H9 (cell line): ENCODE measurements around the gene NRP1. TPM values are rescaled to one million over a fixed set of nuclear protein-coding genes. Genes with fewer than 3 reads are reported as not detected.

ENCODE experiments used
- DNase-seq: peaks from one replicate; pipeline ENCODE4 v3.0.0-alpha.2; 2017
- H2AFZ ChIP-seq: one replicate; pipeline ENCODE4 v1.6.1; 2013; ENCODE audit warnings: mild to moderate bottlenecking, low read length, control low read depth, moderate library complexity
- H2AK5ac ChIP-seq: 2 replicates; pipeline ENCODE4 v1.6.1; 2013; ENCODE audit warnings: low read length, control low read depth, mixed read lengths; ENCODE audit not compliant: insufficient read length
- H2BK120ac ChIP-seq: one replicate; pipeline ENCODE4 v1.6.1; 2013; ENCODE audit warnings: low read depth, mild to moderate bottlenecking, low read length, control low read depth, inconsistent platforms; ENCODE audit not compliant: poor library complexity, severe bottlenecking
- H2BK12ac ChIP-seq: 2 replicates; pipeline ENCODE4 v1.6.1; 2013; ENCODE audit warnings: low read length, control low read depth, mixed read lengths, low read depth; ENCODE audit not compliant: insufficient read length
- H2BK15ac ChIP-seq: 2 replicates; pipeline ENCODE4 v1.6.1; 2013; ENCODE audit warnings: low read depth, low read length, control low read depth
- H2BK20ac ChIP-seq: one replicate; pipeline ENCODE4 v1.6.1; 2013; ENCODE audit warnings: low read depth, mild to moderate bottlenecking, low read length, control low read depth, inconsistent platforms; ENCODE audit not compliant: poor library complexity, severe bottlenecking
- H2BK5ac ChIP-seq: 2 replicates; pipeline ENCODE4 v1.6.1; 2013; ENCODE audit warnings: low read length, control low read depth, mixed read lengths; ENCODE audit not compliant: insufficient read length
- H3K14ac ChIP-seq: 2 replicates; pipeline ENCODE4 v1.6.1; 2013; ENCODE audit warnings: low read length, control low read depth; ENCODE audit not compliant: insufficient read depth
- H3K18ac ChIP-seq: 2 replicates; pipeline ENCODE4 v1.6.1; 2013; ENCODE audit warnings: low read depth, mild to moderate bottlenecking, mixed read lengths, low read length, control low read depth; ENCODE audit not compliant: insufficient read length
- H3K23ac ChIP-seq: 2 replicates; pipeline ENCODE4 v1.6.1; 2013; ENCODE audit warnings: low read length, control low read depth, mixed read lengths, low read depth; ENCODE audit not compliant: insufficient read length
- H3K23me2 ChIP-seq: 2 replicates; pipeline ENCODE4 v1.6.1; 2013; ENCODE audit warnings: low read depth, mild to moderate bottlenecking, mixed read lengths, low read length, control low read depth; ENCODE audit not compliant: insufficient read length, poor library complexity, severe bottlenecking
- H3K27ac ChIP-seq: 2 replicates; pipeline ENCODE4 v1.5.1; 2013; ENCODE audit warnings: low read length, control low read depth, mixed read lengths, low read depth; ENCODE audit not compliant: insufficient read length
- H3K27me3 ChIP-seq: 2 replicates; pipeline ENCODE4 v1.6.1; 2013; ENCODE audit warnings: low read length, control low read depth, inconsistent platforms; ENCODE audit not compliant: insufficient read depth
- H3K4ac ChIP-seq: 2 replicates; pipeline ENCODE4 v1.6.1; 2013; ENCODE audit warnings: low read depth, mild to moderate bottlenecking, control low read depth, inconsistent platforms, low read length, moderate library complexity
- H3K4me1 ChIP-seq: 2 replicates; pipeline ENCODE4 v1.6.1; 2013; ENCODE audit warnings: low read length, control low read depth, inconsistent platforms; ENCODE audit not compliant: insufficient read depth
- H3K4me2 ChIP-seq: 2 replicates; pipeline ENCODE4 v1.6.1; 2013; ENCODE audit warnings: low read length, control low read depth, mixed read lengths; ENCODE audit not compliant: insufficient read length, insufficient read depth
- H3K56ac ChIP-seq: 2 replicates; pipeline ENCODE4 v1.6.1; 2013; ENCODE audit warnings: low read depth, mild to moderate bottlenecking, mixed read lengths, low read length, control low read depth; ENCODE audit not compliant: insufficient read length
- H3K79me1 ChIP-seq: 2 replicates; pipeline ENCODE4 v1.6.1; 2013; ENCODE audit warnings: low read depth, mild to moderate bottlenecking, moderate library complexity, low read length, control low read depth, inconsistent platforms; ENCODE audit not compliant: insufficient read depth, poor library complexity, severe bottlenecking
- H3K79me2 ChIP-seq: 2 replicates; pipeline ENCODE4 v1.6.1; 2013; ENCODE audit warnings: low read length, control low read depth, inconsistent platforms; ENCODE audit not compliant: insufficient read depth
- H3K9ac ChIP-seq: 2 replicates; pipeline ENCODE4 v1.6.1; 2013; ENCODE audit warnings: low read length, control low read depth, mixed read lengths; ENCODE audit not compliant: insufficient read length; ENCODE audit errors: extremely low read depth
- H3K9me3 ChIP-seq: one replicate; pipeline ENCODE4 v1.6.1; 2013; ENCODE audit warnings: low read depth, low read length, inconsistent platforms; ENCODE audit not compliant: control insufficient read depth
- H3T11ph ChIP-seq: one replicate; pipeline ENCODE4 v1.6.1; 2013; ENCODE audit warnings: mild to moderate bottlenecking, low read length, control low read depth, inconsistent platforms
- H4K20me1 ChIP-seq: one replicate; pipeline ENCODE4 v1.6.1; 2013; ENCODE audit not compliant: control insufficient read depth, insufficient read length, insufficient read depth
- H4K5ac ChIP-seq: 2 replicates; pipeline ENCODE4 v1.6.1; 2013; ENCODE audit warnings: low read depth, mild to moderate bottlenecking, mixed read lengths, low read length, control low read depth; ENCODE audit not compliant: insufficient read length
- H4K8ac ChIP-seq: replicated peaks from 2 replicates; pipeline ENCODE4 v1.6.1; 2013; ENCODE audit warnings: low read length, control low read depth, mixed read lengths, low read depth; ENCODE audit not compliant: insufficient read length
- H4K91ac ChIP-seq: 2 replicates; pipeline ENCODE4 v1.6.1; 2013; ENCODE audit warnings: low read depth, mild to moderate bottlenecking, moderate library complexity, mixed read lengths, low read length, control low read depth; ENCODE audit not compliant: insufficient read length
- H3K27ac Mint-ChIP-seq, 3 experiments: 2 replicates in 2 of 3; 3 replicates in 1 of 3; pipeline ENCODE4 v1.8.0; 2020 to 2021; ENCODE audit warnings: mixed read lengths in 3 of 3, mild to moderate bottlenecking in 1 of 3, moderate library complexity in 1 of 3
- H3K27me3 Mint-ChIP-seq: 2 replicates; pipeline ENCODE4 v1.8.0; 2021; ENCODE audit warnings: low read depth, mild to moderate bottlenecking, moderate library complexity, mixed read lengths
- H3K36me3 Mint-ChIP-seq, 3 experiments: 2 replicates in 2 of 3; 3 replicates in 1 of 3; pipeline ENCODE4 v1.8.0; 2020 to 2021; ENCODE audit warnings: low read depth in 3 of 3, mixed read lengths in 3 of 3; ENCODE audit not compliant: insufficient read depth in 1 of 3
- H3K4me1 Mint-ChIP-seq, 2 experiments: 2 replicates each; pipeline ENCODE4 v1.8.0; 2020; ENCODE audit warnings: mixed read lengths in 2 of 2
- H3K4me3 Mint-ChIP-seq, 2 experiments: 2 replicates in 1 of 2; 3 replicates in 1 of 2; pipeline ENCODE4 v1.8.0; 2020 to 2021; ENCODE audit warnings: mild to moderate bottlenecking in 2 of 2, mixed read lengths in 2 of 2, moderate library complexity in 1 of 2
- H3K9me3 Mint-ChIP-seq, 2 experiments: 2 replicates in 1 of 2; 3 replicates in 1 of 2; pipeline ENCODE4 v1.8.0; 2020; ENCODE audit warnings: mild to moderate bottlenecking in 2 of 2, mixed read lengths in 2 of 2, moderate library complexity in 1 of 2
- CTCF ChIP-seq: fragments of 200-600 bp; sonication (generic); conservative IDR thresholded peaks from 3 replicates; pipeline ENCODE4 v1.8.0; 2021; ENCODE audit warnings: antibody characterized with exemption, mild to moderate bottlenecking
- WGBS: extraction: QIAGEN DNeasy Blood & Tissue Kit; methylation state at CpG from one replicate; pipeline ENCODE4 v1.1.7; 2013; ENCODE audit warnings: missing lambda C conversion rate, low lambda C conversion rate, mixed read lengths; ENCODE audit not compliant: insufficient read length; ENCODE audit errors: extremely low coverage; 5-methylcytosine and 5-hydroxymethylcytosine counted together
- total RNA-seq: library from RNA; stranded (reverse); gene quantifications from 2 replicates; pipeline ENCODE4 v1.2.1, GENCODE V29; 2021

Gene NRP1
- total RNA-seq, 1 experiment from 2014 or later, result 4.6 TPM

GRCh38 chr10:33335801-33336581, 1.5 kb upstream of the NRP1 start:
- H3K9ac ChIP-seq, result no peak overlapping the region
- H3K27me3 Mint-ChIP-seq, result peaks cover 80% of the 10 kb centered on the region
- H3K79me2 ChIP-seq, result no peaks in the 10 kb centered on the region

More at GRCh38 chr10:33335801-33336581, 1.5 kb upstream of the NRP1 start:
- Histone ChIP-seq H3K4me1 (no peaks in the 10 kb centered on the region), H4K91ac (no peak overlapping the region), H2BK15ac (no peak overlapping the region), H3K4ac (no peak overlapping the region), H3K27ac (no peak overlapping the region), H3K4me2 (peak overlapping the region; percentile 63), H3K27me3 (peaks cover 11% of the 10 kb centered on the region; the same call in 1 of the 2 replicates), H2AFZ (no peak overlapping the region), H2BK5ac (no peak overlapping the region), H3T11ph (no peak overlapping the region), H4K8ac (no peak overlapping the region), H3K79me1 (no peaks in the 10 kb centered on the region), H3K56ac (no peak overlapping the region), H3K23me2 (peaks cover 27% of the 10 kb centered on the region), H4K5ac (no peak overlapping the region), H2BK120ac (no peak overlapping the region), H2BK20ac (no peak overlapping the region), H3K18ac (no peak overlapping the region), H2AK5ac (no peak overlapping the region), H4K20me1 (no peaks in the 10 kb centered on the region), H2BK12ac (no peak overlapping the region), H3K14ac (no peak overlapping the region), H3K9me3 (no peaks in the 10 kb centered on the region), H3K23ac (no peak overlapping the region)
- WGBS, result no CpG with 5 or more reads among the region's 52 CpGs
- peaks cover 25 to 32% of the 10 kb centered on the region in 2 experiments for H3K4me1 Mint-ChIP-seq
- no peaks in the 10 kb centered on the region for H3K36me3 Mint-ChIP-seq
- no peak for TF ChIP-seq CTCF
- peak overlapping the region; percentile 70 to 84 for H3K4me3 Mint-ChIP-seq
- peak; percentile 49 for DNase-seq
- H3K9me3 Mint-ChIP-seq, result no peaks in the 10 kb centered on the region; a peak in 2 of 5 replicates
- H3K27ac Mint-ChIP-seq, result no peak overlapping the region
